ENCODE measurements around the gene NPRL2.
A peak's percentile ranks its signal among the peaks of the same experiment; 100 is the strongest.

NPRL2 gene

DNA sequence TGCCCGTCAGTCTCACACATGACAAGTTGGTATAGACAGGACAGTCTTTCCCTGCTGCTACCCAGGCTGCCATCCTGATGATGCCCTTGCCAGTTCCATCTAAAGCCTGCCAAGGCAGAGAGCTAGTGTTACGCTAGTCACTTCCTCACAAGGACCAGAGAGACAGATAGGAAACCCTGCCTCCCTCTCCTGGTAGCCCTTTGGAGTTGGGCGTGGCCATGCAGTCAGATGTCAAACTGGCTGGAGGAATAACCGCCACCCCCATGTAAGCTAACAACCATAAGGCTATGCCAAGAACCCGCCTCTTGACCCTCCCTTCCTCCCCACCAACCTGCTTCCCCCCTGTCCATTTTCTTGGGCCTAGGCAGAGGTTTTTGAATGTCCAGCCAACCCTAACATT, 6.0 kb upstream of the NPRL2 start:
- peaks cover 53% of the 10 kb centered on the region for H3K36me3 ChIP-seq (ENCODE audit: insufficient read depth, low read length)
- H3K27ac ChIP-seq (ENCODE audit: low read depth, low read length), result no peak overlapping the region
- peaks cover 36% of the 10 kb centered on the region for H3K4me1 ChIP-seq (ENCODE audit: insufficient read depth, low read length)
- H3K4me3 ChIP-seq (ENCODE audit: low read depth in 1 of 2, low read length in 2 of 2), result peak overlapping the region in 1 of 2 donors; percentile 94
- H3K9ac ChIP-seq (ENCODE audit: low read length), result peak overlapping the region; percentile 95
- no peaks in the 10 kb centered on the region for H3K27me3 ChIP-seq (ENCODE audit: control insufficient read depth in 1 of 2, insufficient read depth in 2 of 2, low read length in 2 of 2)
- H3K9me3 ChIP-seq (ENCODE audit: low read length), result no peaks in the 10 kb centered on the region

DNA sequence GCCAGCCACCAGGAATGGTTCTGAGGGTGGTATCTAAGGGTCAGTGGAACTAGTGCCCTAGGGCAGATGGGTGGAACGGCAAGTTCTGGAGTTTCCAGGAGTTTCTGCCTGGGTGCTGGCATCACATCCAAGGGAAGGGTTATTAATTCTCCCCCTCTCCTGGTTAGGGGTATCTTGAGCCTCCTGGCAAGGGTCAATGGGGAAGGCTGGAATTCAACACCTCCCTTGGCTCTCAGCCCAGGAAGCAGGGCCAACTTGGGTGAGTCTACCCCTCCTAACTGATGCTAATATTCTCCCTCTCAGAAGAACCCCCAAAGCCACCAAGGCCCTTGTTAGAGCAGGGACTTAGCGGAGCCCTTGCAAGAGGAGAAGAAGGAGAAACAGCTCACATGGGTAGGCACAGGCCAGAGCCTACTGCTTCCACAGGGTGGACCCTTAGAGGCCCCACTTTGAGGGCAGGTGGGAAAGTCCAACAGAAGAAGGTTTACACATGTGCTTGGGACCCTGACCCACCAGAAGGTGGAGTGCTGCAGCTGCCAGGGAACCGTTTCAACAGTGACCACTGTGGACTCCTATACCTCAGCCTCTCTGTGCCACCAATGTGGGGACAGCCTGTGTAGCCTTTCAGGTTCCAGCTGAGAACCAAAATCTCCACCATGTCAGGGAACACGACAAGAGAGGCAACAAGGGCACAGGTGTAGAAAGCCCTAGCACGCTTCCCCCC, 5.4 kb upstream of the NPRL2 start:
- H3K27me3 ChIP-seq (ENCODE audit: control insufficient read depth in 1 of 2, insufficient read depth in 2 of 2, low read length in 2 of 2), result no peaks in the 10 kb centered on the region
- H3K27ac ChIP-seq (ENCODE audit: low read depth, low read length), result no peak overlapping the region
- H3K4me3 ChIP-seq (ENCODE audit: low read depth in 1 of 2, low read length in 2 of 2), result peak overlapping the region in 1 of 2 donors; percentile 94
- peaks cover 41% of the 10 kb centered on the region for H3K4me1 ChIP-seq (ENCODE audit: insufficient read depth, low read length)
- H3K36me3 ChIP-seq (ENCODE audit: insufficient read depth, low read length), result peaks cover 53% of the 10 kb centered on the region
- H3K9me3 ChIP-seq (ENCODE audit: low read length), result no peaks in the 10 kb centered on the region
- H3K9ac ChIP-seq (ENCODE audit: low read length), result peak overlapping the region; percentile 95

DNA sequence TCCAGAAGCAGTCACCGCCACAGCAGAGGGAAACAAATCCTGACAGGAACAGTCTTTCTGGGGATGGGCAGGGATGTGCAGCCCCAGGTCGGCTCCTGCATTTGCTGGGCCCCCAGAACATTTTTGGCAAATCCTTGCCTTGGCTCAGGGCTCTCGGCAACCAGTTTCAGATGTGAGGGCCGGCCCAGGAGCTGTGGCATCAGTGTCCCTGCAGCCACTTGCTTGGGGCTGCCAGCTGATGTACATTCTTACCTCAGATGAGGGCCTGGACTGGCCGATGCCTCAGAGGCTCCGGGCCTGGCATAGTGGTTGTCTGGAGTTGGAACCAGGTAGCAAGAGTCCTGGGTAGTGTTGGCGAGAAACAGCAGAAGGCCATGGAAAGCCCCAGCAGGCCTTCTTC, 4.3 kb upstream of the NPRL2 start:
- H3K27me3 ChIP-seq (ENCODE audit: control insufficient read depth in 1 of 2, insufficient read depth in 2 of 2, low read length in 2 of 2), result no peaks in the 10 kb centered on the region
- peaks cover 53% of the 10 kb centered on the region for H3K36me3 ChIP-seq (ENCODE audit: insufficient read depth, low read length)
- H3K9me3 ChIP-seq (ENCODE audit: low read length), result no peaks in the 10 kb centered on the region
- no peak overlapping the region for H3K27ac ChIP-seq (ENCODE audit: low read depth, low read length)
- H3K9ac ChIP-seq (ENCODE audit: low read length), result no peak overlapping the region
- H3K4me1 ChIP-seq (ENCODE audit: insufficient read depth, low read length), result peaks cover 47% of the 10 kb centered on the region
- H3K4me3 ChIP-seq (ENCODE audit: low read depth in 1 of 2, low read length in 2 of 2), result no peak overlapping the region

DNA sequence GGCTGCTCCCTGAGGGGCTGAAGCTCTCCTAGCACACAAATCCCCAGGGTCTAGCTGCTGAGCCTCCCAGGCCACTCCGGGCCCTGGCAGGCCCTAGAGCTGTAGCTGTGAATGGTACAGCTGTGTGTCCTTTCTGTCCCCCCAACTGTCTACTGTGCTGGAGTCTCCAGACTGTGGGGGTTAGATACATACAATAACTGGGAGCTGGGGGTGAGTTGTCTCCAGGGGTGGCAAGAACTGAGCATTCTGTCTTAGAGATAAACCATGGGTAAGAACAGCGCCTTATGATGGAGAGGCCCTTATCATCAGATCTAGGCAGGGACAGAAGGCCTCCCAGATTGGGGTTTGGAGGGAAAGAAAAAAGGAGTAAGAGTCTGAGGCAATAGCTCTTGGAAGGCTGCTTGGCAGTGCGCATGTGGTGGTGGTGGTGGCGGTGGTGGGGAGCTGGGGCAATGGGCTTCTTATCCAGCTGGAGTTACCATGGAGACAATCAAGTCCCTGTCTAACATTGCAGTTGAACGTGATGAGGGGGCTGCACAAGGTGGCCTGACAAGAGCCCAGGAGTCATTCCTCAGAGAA, 3.7 kb upstream of the NPRL2 start:
- Histone ChIP-seq H3K4me3 (ENCODE audit: low read depth in 1 of 2, low read length in 2 of 2) (no peak overlapping the region), H3K27ac (ENCODE audit: low read depth, low read length) (no peak overlapping the region), H3K27me3 (ENCODE audit: control insufficient read depth in 1 of 2, insufficient read depth in 2 of 2, low read length in 2 of 2) (no peaks in the 10 kb centered on the region), H3K9ac (ENCODE audit: low read length) (no peak overlapping the region), H3K36me3 (ENCODE audit: insufficient read depth, low read length) (peaks cover 53% of the 10 kb centered on the region), H3K4me1 (ENCODE audit: insufficient read depth, low read length) (peaks cover 52% of the 10 kb centered on the region), H3K9me3 (ENCODE audit: low read length) (no peaks in the 10 kb centered on the region)

GRCh38 chr3:50353245-50354004, 2.9 kb upstream of the NPRL2 start:
- Histone ChIP-seq H3K9ac (ENCODE audit: low read length) (no peak overlapping the region), H3K4me1 (ENCODE audit: insufficient read depth, low read length) (peaks cover 53% of the 10 kb centered on the region), H3K27me3 (ENCODE audit: control insufficient read depth in 1 of 2, insufficient read depth in 2 of 2, low read length in 2 of 2) (no peaks in the 10 kb centered on the region), H3K36me3 (ENCODE audit: insufficient read depth, low read length) (peaks cover 59% of the 10 kb centered on the region), H3K9me3 (ENCODE audit: low read length) (no peaks in the 10 kb centered on the region), H3K4me3 (ENCODE audit: low read depth in 1 of 2, low read length in 2 of 2) (no peak overlapping the region), H3K27ac (ENCODE audit: low read depth, low read length) (no peak overlapping the region)

- H3K4me3 ChIP-seq (ENCODE audit: low read depth in 1 of 2, low read length in 2 of 2), result no peak overlapping the region
- H3K4me1 ChIP-seq (ENCODE audit: insufficient read depth, low read length), result peaks cover 47% of the 10 kb centered on the region
- H3K27ac ChIP-seq (ENCODE audit: low read depth, low read length), result no peak overlapping the region
- no peaks in the 10 kb centered on the region for H3K27me3 ChIP-seq (ENCODE audit: control insufficient read depth in 1 of 2, insufficient read depth in 2 of 2, low read length in 2 of 2)
- peaks cover 59% of the 10 kb centered on the region for H3K36me3 ChIP-seq (ENCODE audit: insufficient read depth, low read length)
- no peak overlapping the region for H3K9ac ChIP-seq (ENCODE audit: low read length)
- H3K9me3 ChIP-seq (ENCODE audit: low read length), result no peaks in the 10 kb centered on the region
These were observed 2.2 kb upstream of the NPRL2 start for GRCh38 chr3:50352781-50353180.

DNA sequence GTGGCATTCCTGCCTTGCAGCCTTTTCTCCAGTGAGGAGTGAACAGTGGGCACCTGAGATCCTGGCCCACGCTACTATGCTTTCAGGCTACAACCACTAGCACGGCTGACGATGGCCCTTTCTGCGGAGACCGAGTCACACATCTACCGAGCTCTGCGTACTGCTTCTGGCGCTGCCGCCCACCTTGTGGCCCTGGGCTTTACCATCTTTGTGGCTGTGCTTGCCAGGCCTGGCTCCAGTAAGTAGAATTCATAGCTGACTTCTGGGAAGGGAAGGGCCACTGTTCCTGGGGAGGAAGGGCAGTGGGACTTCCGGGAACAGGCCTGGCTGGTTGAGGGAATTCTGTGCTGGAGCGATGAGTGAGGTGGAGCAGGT, 735 bp upstream of the NPRL2 start:
- H3K36me3 ChIP-seq (ENCODE audit: insufficient read depth, low read length), result peaks cover 45% of the 10 kb centered on the region
- H3K9ac ChIP-seq (ENCODE audit: low read length), result peak overlapping the region; percentile 71
- H3K27me3 ChIP-seq (ENCODE audit: control insufficient read depth in 1 of 2, insufficient read depth in 2 of 2, low read length in 2 of 2), result no peaks in the 10 kb centered on the region
- H3K4me3 ChIP-seq (ENCODE audit: low read depth in 1 of 2, low read length in 2 of 2), result peak overlapping the region; percentile 66 to 91
- H3K9me3 ChIP-seq (ENCODE audit: low read length), result no peaks in the 10 kb centered on the region
- H3K27ac ChIP-seq (ENCODE audit: low read depth, low read length), result peak overlapping the region; percentile 43
- peaks cover 32% of the 10 kb centered on the region for H3K4me1 ChIP-seq (ENCODE audit: insufficient read depth, low read length)

GRCh38 chr3:50350213-50350526, 405 bp downstream of the NPRL2 start:
- H3K27me3 ChIP-seq (ENCODE audit: control insufficient read depth in 1 of 2, insufficient read depth in 2 of 2, low read length in 2 of 2), result no peaks in the 10 kb centered on the region
- H3K27ac ChIP-seq (ENCODE audit: low read depth, low read length), result peak overlapping the region; percentile 43
- peak overlapping the region; percentile 71 for H3K9ac ChIP-seq (ENCODE audit: low read length)
- no peaks in the 10 kb centered on the region for H3K9me3 ChIP-seq (ENCODE audit: low read length)
- H3K4me3 ChIP-seq (ENCODE audit: low read depth in 1 of 2, low read length in 2 of 2), result peak overlapping the region; percentile 66 to 91
- peaks cover 31% of the 10 kb centered on the region for H3K4me1 ChIP-seq (ENCODE audit: insufficient read depth, low read length)
- peaks cover 33% of the 10 kb centered on the region for H3K36me3 ChIP-seq (ENCODE audit: insufficient read depth, low read length)

DNA sequence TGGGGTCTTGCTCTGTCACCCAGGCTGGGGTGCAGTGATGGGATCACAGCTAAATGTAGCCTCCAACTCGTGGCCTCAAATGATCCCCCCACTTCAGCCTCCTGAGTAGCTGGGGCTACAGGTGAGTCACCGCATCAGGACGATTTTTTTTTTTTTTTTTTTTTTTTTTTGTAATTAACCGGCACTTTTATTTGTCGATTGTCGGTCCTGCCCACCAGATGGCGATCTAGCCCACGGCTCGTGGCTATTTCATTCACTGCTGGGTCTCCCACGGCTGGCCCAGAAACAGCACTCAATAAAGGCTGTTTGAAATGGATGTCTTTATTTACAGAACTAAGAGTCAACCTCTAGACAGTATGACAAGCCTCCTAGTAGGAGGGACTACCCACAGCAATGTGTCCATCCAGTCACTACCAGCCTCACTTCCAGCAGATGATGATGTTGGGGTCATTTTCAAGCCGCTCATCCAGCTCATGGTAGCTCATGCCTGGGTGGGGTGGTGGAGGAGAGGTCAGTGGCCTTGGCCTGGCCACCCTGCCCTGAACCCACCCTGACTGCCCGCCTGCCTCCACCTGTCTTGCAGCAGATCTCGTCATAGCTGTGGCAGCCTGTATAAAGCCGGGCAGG, 3.3 kb downstream of the NPRL2 start:
- Histone ChIP-seq H3K4me3 (ENCODE audit: low read depth in 1 of 2, low read length in 2 of 2) (no peak overlapping the region), H3K4me1 (ENCODE audit: insufficient read depth, low read length) (peaks cover 34% of the 10 kb centered on the region), H3K27ac (ENCODE audit: low read depth, low read length) (no peak overlapping the region), H3K36me3 (ENCODE audit: insufficient read depth, low read length) (peaks cover 10% of the 10 kb centered on the region), H3K9me3 (ENCODE audit: low read length) (no peaks in the 10 kb centered on the region), H3K9ac (ENCODE audit: low read length) (no peak overlapping the region), H3K27me3 (ENCODE audit: control insufficient read depth in 1 of 2, insufficient read depth in 2 of 2, low read length in 2 of 2) (no peaks in the 10 kb centered on the region)

DNA sequence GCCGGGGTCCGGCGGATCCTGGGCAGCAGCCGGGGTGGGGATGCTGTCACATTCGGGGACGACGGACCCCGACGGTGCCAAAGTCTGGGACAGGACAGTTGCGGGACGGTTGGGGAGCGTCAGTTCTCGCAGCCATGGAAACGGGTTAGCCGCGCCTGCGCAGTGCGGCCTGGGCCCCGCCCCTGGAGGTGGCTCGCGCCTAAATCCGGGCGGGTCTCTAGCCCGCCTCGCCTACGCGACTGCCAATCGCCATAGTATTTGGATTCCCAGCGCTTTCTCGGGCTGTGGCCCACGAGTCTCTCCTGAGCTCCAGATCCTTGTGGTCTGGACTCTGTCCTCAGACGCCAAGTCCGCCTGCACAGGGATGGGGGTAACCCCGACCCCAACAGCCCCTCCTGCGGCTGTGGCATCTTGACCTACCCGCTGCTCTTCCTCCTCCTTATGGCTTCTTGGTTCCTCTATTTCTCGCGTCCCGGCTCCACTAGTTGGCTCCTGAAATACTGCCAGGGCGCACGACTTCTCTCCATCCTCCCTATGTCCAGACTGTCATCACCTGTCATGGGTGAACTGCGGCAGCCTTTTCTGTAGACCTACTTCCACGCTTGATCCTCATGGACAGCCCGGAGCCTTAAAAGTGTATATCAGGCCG, 4.9 kb downstream of the NPRL2 start, which contains the start of gene ZMYND10:
Gene ZMYND10, minus strand, starts transcription at position 147 of the 649 bp plus-strand sequence. CDS start 153 bp downstream, outside the sequence.
- Histone ChIP-seq H3K4me3 (ENCODE audit: low read depth in 1 of 2, low read length in 2 of 2) (peak within 1 kb of the TSS; percentile 38 to 59), H3K36me3 (ENCODE audit: insufficient read depth, low read length) (peaks cover 10% of the 10 kb centered on the region), H3K27me3 (ENCODE audit: control insufficient read depth in 1 of 2, insufficient read depth in 2 of 2, low read length in 2 of 2) (no peaks in the 10 kb centered on the region), H3K9ac (ENCODE audit: low read length) (no peak within 1 kb of the TSS), H3K27ac (ENCODE audit: low read depth, low read length) (no peak within 1 kb of the TSS), H3K4me1 (ENCODE audit: insufficient read depth, low read length) (peaks cover 33% of the 10 kb centered on the region), H3K9me3 (ENCODE audit: low read length) (no peaks in the 10 kb centered on the region)

DNA sequence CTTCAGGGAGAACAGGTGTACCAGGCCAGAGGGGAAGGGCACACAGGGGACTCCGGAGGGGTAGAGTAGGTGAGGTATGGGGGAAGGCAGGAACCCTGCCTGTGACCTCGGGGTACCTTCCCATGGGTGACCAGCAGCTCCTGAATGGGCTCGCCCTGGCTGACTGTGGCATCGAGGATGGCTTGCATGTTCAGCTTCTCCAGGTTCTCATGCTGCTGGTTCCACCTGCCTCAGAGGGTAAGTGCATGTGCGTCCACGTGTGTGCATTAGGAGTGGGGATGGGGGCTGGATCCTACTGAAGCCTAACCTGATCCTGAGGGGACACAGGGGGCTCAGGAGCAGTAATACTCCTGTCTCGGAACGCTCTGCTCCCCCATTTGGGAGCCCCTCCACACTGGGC, 5.6 kb downstream of the NPRL2 start:
- H3K36me3 ChIP-seq (ENCODE audit: insufficient read depth, low read length), result peaks cover 10% of the 10 kb centered on the region
- H3K4me3 ChIP-seq (ENCODE audit: low read depth in 1 of 2, low read length in 2 of 2), result peak overlapping the region; percentile 38 to 59
- H3K4me1 ChIP-seq (ENCODE audit: insufficient read depth, low read length), result peaks cover 33% of the 10 kb centered on the region
- no peak overlapping the region for H3K9ac ChIP-seq (ENCODE audit: low read length)
- H3K27me3 ChIP-seq (ENCODE audit: control insufficient read depth in 1 of 2, insufficient read depth in 2 of 2, low read length in 2 of 2), result no peaks in the 10 kb centered on the region
- H3K27ac ChIP-seq (ENCODE audit: low read depth, low read length), result no peak overlapping the region
- no peaks in the 10 kb centered on the region for H3K9me3 ChIP-seq (ENCODE audit: low read length)
